SK-N-SH treated with all-trans-retinoic acid at 6 μM for 48 hours (cell line): ENCODE measurements around the gene GFRA1.

Source experiments
- ATAC-seq: fragments of 200-7000 bp; cut with Tn5 transposase; 3 replicates; pipeline ENCODE4 v1.9.1; 2020; ENCODE audit warnings: mild to moderate bottlenecking, moderate library complexity
- BACH2 ChIP-seq: fragments of 250-450 bp; sonication (Bioruptor Pico); IDR thresholded peaks from 2 replicates; pipeline ENCODE4 v1.9.0; 2021; ENCODE audit warnings: mild to moderate bottlenecking, borderline replicate concordance
- CSDC2 ChIP-seq: fragments of 250-450 bp; sonication (Bioruptor Pico); IDR thresholded peaks from 2 replicates; pipeline ENCODE4 v1.5.0; 2020; ENCODE audit warnings: mild to moderate bottlenecking, moderate library complexity
- ESRRG ChIP-seq: fragments of 250-450 bp; sonication (Bioruptor Pico); IDR thresholded peaks from 2 replicates; pipeline ENCODE4 v1.6.1; 2021; ENCODE audit warnings: mild to moderate bottlenecking
- GLIS3 ChIP-seq: fragments of 250-450 bp; sonication (Bioruptor Pico); IDR thresholded peaks from 2 replicates; pipeline ENCODE4 v1.5.0; 2020; ENCODE audit warnings: mild to moderate bottlenecking, moderate library complexity
- ISL1 ChIP-seq: fragments of 250-450 bp; sonication (Bioruptor Pico); IDR thresholded peaks from 2 replicates; pipeline ENCODE4 v2.1.2; 2022; ENCODE audit warnings: mild to moderate bottlenecking, moderate library complexity
- OSR1 ChIP-seq: fragments of 250-450 bp; sonication (Bioruptor Pico); IDR thresholded peaks from 2 replicates; pipeline ENCODE4 v1.8.0; 2022; ENCODE audit warnings: moderate library complexity, mild to moderate bottlenecking, inconsistent platforms
- PPARA ChIP-seq: fragments of 250-450 bp; sonication (Bioruptor Pico); IDR thresholded peaks from 2 replicates; pipeline ENCODE4 v1.5.0; 2020; ENCODE audit warnings: mild to moderate bottlenecking, borderline replicate concordance
- RARB ChIP-seq: fragments of 250-450 bp; sonication (Bioruptor Pico); IDR thresholded peaks from 2 replicates; pipeline ENCODE4 v1.8.0; 2021; ENCODE audit warnings: mild to moderate bottlenecking, moderate library complexity
- SNAI2 ChIP-seq: fragments of 250-450 bp; sonication (Bioruptor Pico); IDR thresholded peaks from 2 replicates; pipeline ENCODE4 v1.5.0; 2020; ENCODE audit warnings: mild to moderate bottlenecking, moderate library complexity
- TCF4 ChIP-seq: fragments of 250-450 bp; sonication (Bioruptor Pico); IDR thresholded peaks from 2 replicates; pipeline ENCODE4 v1.8.0; 2021; ENCODE audit warnings: mild to moderate bottlenecking, moderate library complexity, borderline replicate concordance
- TOX ChIP-seq: fragments of 250-450 bp; sonication (Bioruptor Pico); IDR thresholded peaks from 2 replicates; pipeline ENCODE4 v1.8.0; 2021; ENCODE audit warnings: mild to moderate bottlenecking, moderate library complexity, borderline replicate concordance
- ZC3H10 ChIP-seq: fragments of 250-450 bp; sonication (Bioruptor Pico); IDR thresholded peaks from 2 replicates; pipeline ENCODE4 v1.5.1; 2021; ENCODE audit warnings: mild to moderate bottlenecking, moderate library complexity
- ZFP3 ChIP-seq: fragments of 250-450 bp; sonication (Bioruptor Pico); IDR thresholded peaks from 2 replicates; pipeline ENCODE4 v1.5.0; 2020; ENCODE audit warnings: mild to moderate bottlenecking, moderate library complexity
- ZFP30 ChIP-seq: fragments of 450-650 bp; formaldehyde crosslinking; IDR thresholded peaks from 2 replicates; pipeline ENCODE4 v1.5.0; 2022; ENCODE audit warnings: mild to moderate bottlenecking, moderate library complexity
- ZNF565 ChIP-seq: fragments of 450-650 bp; formaldehyde crosslinking; conservative IDR thresholded peaks from 2 replicates; pipeline ENCODE4 v1.5.0; 2020; ENCODE audit warnings: low read depth, mild to moderate bottlenecking, moderate library complexity
- ZNF70 ChIP-seq: fragments of 450-650 bp; formaldehyde crosslinking; IDR thresholded peaks from 2 replicates; pipeline ENCODE4 v1.5.0; 2020; ENCODE audit warnings: mild to moderate bottlenecking, moderate library complexity
- ZNF8 ChIP-seq: fragments of 450-650 bp; formaldehyde crosslinking; IDR thresholded peaks from 2 replicates; pipeline ENCODE4 v1.5.0; 2020; ENCODE audit warnings: mild to moderate bottlenecking, moderate library complexity
- TF ChIP-seq, protein P1 (sequence below): fragments of 250-450 bp; sonication (Bioruptor Pico); IDR thresholded peaks from 2 replicates; pipeline ENCODE4 v1.5.1; 2021; ENCODE audit warnings: mild to moderate bottlenecking, moderate library complexity
- TF ChIP-seq, protein P2 (sequence below): fragments of 250-450 bp; sonication (Bioruptor Pico); IDR thresholded peaks from 2 replicates; pipeline ENCODE4 v1.5.0; 2020; ENCODE audit warnings: mild to moderate bottlenecking, moderate library complexity
- TF ChIP-seq, protein P3 (sequence below): fragments of 250-450 bp; sonication (Bioruptor Pico); IDR thresholded peaks from 2 replicates; pipeline ENCODE4 v1.8.0; 2020; ENCODE audit warnings: mild to moderate bottlenecking, moderate library complexity, borderline replicate concordance
- TF ChIP-seq, protein P4 (sequence below): fragments of 250-450 bp; sonication (Bioruptor Pico); IDR thresholded peaks from 2 replicates; pipeline ENCODE4 v1.5.1; 2020; ENCODE audit warnings: low read depth, mild to moderate bottlenecking, moderate library complexity

Gene GFRA1

DNA sequence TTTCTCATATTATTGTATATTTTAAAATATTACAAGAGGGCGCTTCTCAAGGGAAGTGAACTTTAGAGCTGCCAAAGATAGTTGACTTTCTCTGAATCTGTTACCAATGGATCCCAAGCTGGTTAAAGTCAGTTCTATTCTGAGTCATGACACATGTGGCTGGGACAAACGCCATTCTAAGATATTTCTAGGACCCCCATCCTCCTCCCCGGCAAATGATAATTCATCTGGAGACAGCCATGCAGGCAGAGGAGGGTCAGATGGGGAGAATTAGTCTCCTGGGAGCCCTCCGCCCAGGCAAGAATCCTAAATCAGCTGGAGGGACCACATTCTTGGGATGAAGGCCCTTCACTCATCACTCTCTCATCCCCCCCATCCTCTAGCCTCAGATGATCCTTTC is 187.7 kb downstream of the GFRA1 start:
- ATAC-seq, result no peak
- TF ChIP-seq ZC3H10 (CRISPR knock-in tag) (no peak), ZNF70 (no peak), ESRRG (CRISPR knock-in tag) (no peak), RARB (CRISPR knock-in tag) (no peak), BACH2 (CRISPR knock-in tag) (no peak), TOX (CRISPR knock-in tag) (no peak), ZFP30 (CRISPR knock-in tag) (no peak), SNAI2 (CRISPR knock-in tag) (no peak), ISL1 (no peak), TCF4 (CRISPR knock-in tag) (no peak), GLIS3 (CRISPR knock-in tag) (no peak), ZFP3 (CRISPR knock-in tag) (no peak), PPARA (CRISPR knock-in tag) (no peak), CSDC2 (CRISPR knock-in tag) (no peak), OSR1 (CRISPR knock-in tag) (no peak), ZNF565 (CRISPR knock-in tag) (no peak), ZNF8 (CRISPR knock-in tag) (no peak)
- TF ChIP-seq, protein P1, sequence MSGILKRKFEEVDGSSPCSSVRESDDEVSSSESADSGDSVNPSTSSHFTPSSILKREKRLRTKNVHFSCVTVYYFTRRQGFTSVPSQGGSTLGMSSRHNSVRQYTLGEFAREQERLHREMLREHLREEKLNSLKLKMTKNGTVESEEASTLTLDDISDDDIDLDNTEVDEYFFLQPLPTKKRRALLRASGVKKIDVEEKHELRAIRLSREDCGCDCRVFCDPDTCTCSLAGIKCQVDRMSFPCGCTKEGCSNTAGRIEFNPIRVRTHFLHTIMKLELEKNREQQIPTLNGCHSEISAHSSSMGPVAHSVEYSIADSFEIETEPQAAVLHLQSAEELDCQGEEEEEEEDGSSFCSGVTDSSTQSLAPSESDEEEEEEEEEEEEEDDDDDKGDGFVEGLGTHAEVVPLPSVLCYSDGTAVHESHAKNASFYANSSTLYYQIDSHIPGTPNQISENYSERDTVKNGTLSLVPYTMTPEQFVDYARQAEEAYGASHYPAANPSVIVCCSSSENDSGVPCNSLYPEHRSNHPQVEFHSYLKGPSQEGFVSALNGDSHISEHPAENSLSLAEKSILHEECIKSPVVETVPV (CRISPR knock-in tag), result no peak
- TF ChIP-seq, protein P2, sequence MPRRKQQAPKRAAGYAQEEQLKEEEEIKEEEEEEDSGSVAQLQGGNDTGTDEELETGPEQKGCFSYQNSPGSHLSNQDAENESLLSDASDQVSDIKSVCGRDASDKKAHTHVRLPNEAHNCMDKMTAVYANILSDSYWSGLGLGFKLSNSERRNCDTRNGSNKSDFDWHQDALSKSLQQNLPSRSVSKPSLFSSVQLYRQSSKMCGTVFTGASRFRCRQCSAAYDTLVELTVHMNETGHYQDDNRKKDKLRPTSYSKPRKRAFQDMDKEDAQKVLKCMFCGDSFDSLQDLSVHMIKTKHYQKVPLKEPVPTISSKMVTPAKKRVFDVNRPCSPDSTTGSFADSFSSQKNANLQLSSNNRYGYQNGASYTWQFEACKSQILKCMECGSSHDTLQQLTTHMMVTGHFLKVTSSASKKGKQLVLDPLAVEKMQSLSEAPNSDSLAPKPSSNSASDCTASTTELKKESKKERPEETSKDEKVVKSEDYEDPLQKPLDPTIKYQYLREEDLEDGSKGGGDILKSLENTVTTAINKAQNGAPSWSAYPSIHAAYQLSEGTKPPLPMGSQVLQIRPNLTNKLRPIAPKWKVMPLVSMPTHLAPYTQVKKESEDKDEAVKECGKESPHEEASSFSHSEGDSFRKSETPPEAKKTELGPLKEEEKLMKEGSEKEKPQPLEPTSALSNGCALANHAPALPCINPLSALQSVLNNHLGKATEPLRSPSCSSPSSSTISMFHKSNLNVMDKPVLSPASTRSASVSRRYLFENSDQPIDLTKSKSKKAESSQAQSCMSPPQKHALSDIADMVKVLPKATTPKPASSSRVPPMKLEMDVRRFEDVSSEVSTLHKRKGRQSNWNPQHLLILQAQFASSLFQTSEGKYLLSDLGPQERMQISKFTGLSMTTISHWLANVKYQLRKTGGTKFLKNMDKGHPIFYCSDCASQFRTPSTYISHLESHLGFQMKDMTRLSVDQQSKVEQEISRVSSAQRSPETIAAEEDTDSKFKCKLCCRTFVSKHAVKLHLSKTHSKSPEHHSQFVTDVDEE, result no peak
- TF ChIP-seq, protein P3, sequence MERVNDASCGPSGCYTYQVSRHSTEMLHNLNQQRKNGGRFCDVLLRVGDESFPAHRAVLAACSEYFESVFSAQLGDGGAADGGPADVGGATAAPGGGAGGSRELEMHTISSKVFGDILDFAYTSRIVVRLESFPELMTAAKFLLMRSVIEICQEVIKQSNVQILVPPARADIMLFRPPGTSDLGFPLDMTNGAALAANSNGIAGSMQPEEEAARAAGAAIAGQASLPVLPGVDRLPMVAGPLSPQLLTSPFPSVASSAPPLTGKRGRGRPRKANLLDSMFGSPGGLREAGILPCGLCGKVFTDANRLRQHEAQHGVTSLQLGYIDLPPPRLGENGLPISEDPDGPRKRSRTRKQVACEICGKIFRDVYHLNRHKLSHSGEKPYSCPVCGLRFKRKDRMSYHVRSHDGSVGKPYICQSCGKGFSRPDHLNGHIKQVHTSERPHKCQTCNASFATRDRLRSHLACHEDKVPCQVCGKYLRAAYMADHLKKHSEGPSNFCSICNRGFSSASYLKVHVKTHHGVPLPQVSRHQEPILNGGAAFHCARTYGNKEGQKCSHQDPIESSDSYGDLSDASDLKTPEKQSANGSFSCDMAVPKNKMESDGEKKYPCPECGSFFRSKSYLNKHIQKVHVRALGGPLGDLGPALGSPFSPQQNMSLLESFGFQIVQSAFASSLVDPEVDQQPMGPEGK (CRISPR knock-in tag), result no peak

DNA sequence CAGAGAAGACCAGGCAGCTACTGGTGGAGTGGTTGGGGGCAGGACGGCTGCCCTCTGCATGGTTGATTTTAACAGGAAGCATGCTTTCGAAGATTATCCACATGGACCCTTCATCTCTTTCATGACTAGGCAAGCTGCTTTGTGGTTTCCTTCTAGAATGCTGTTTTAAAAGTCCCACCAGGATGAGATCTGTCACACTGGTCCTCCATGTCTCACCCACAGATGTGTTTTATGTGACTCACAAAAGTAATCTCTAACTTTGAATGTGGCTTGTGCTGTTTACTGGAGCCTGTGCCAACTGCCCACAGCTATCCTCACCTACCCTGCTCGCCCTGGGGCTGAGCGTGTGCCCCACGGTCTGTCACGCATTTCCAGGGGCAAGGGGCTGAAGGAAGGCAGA is 188.8 kb downstream of the GFRA1 start:
- no peak for TF ChIP-seq ESRRG (CRISPR knock-in tag)
- ATAC-seq, result no peak

GRCh38 chr10:116083226-116083762 is 189.7 kb downstream of the GFRA1 start:
- TF ChIP-seq ZNF8 (CRISPR knock-in tag) (no peak), ZFP3 (CRISPR knock-in tag) (no peak), ZC3H10 (CRISPR knock-in tag) (no peak), CSDC2 (CRISPR knock-in tag) (no peak), TCF4 (CRISPR knock-in tag) (no peak), SNAI2 (CRISPR knock-in tag) (no peak)
- TF ChIP-seq, protein P3 (CRISPR knock-in tag), result no peak
- TF ChIP-seq, protein P4, sequence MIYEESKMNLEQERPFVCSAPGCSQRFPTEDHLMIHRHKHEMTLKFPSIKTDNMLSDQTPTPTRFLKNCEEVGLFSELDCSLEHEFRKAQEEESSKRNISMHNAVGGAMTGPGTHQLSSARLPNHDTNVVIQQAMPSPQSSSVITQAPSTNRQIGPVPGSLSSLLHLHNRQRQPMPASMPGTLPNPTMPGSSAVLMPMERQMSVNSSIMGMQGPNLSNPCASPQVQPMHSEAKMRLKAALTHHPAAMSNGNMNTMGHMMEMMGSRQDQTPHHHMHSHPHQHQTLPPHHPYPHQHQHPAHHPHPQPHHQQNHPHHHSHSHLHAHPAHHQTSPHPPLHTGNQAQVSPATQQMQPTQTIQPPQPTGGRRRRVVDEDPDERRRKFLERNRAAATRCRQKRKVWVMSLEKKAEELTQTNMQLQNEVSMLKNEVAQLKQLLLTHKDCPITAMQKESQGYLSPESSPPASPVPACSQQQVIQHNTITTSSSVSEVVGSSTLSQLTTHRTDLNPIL, result no peak
- no peak for ATAC-seq
